ENCODE measurements around the gene JMJD1C. TPM values are rescaled to one million over a fixed set of nuclear protein-coding genes. Genes with fewer than 3 reads are reported as not detected.

The JMJD1C gene
- total RNA-seq, 1 donor from 2014 or later: 105 TPM

- TF ChIP-seq POLR2AphosphoS5 (IDR thresholded peaks at IDR 0.05; ENCODE audit: insufficient read depth in 1 of 2, low read depth in 1 of 2): no peak
- TF ChIP-seq POLR2A (IDR thresholded peaks at IDR 0.05): no peak
- TF ChIP-seq, protein P1, sequence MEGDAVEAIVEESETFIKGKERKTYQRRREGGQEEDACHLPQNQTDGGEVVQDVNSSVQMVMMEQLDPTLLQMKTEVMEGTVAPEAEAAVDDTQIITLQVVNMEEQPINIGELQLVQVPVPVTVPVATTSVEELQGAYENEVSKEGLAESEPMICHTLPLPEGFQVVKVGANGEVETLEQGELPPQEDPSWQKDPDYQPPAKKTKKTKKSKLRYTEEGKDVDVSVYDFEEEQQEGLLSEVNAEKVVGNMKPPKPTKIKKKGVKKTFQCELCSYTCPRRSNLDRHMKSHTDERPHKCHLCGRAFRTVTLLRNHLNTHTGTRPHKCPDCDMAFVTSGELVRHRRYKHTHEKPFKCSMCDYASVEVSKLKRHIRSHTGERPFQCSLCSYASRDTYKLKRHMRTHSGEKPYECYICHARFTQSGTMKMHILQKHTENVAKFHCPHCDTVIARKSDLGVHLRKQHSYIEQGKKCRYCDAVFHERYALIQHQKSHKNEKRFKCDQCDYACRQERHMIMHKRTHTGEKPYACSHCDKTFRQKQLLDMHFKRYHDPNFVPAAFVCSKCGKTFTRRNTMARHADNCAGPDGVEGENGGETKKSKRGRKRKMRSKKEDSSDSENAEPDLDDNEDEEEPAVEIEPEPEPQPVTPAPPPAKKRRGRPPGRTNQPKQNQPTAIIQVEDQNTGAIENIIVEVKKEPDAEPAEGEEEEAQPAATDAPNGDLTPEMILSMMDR (IDR thresholded peaks at IDR 0.05): no peak
- no peak overlapping the region for H3K4me3 ChIP-seq
- intact Hi-C loops (cut with DNase I): no loop called here
These were observed 219.4 kb downstream of the JMJD1C start for GRCh38 chr10:63246356-63246755.

DNA sequence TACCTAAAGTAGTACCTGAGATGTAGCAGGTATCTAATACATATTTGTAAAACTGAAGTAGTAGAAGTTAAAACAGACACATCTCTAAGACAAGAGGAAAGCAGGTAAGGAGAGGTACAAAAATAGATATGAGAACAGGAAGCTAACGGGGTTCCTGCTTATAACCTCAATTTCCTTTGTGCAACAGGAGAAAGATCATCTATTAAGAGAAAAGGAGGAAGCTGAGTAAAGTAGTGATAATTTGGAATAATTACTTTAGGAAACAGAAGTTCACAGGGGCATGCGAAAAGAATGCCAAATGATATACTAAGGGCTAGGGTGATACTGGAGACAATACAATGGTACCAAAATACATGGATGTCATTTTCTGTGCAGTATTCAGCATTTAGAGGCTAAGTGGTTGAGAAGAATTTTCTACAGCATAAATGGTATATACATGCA lies 223.9 kb downstream of the JMJD1C start:
- intact Hi-C loops (cut with DNase I): no loop called here
- Histone ChIP-seq H3K4me3 (no peak overlapping the region), H3K27me3 (no peaks in the 10 kb centered on the region), H3K27ac (peak overlapping the region; percentile 1), H3K4me1 (peaks cover 54% of the 10 kb centered on the region), H3K36me3 (no peaks in the 10 kb centered on the region), H3K9me3 (no peaks in the 10 kb centered on the region)
- TF ChIP-seq POLR2A (IDR thresholded peaks at IDR 0.05) (no peak), POLR2AphosphoS5 (IDR thresholded peaks at IDR 0.05; ENCODE audit: insufficient read depth in 1 of 2, low read depth in 1 of 2) (peak in 1 of 2 donors; percentile 56)
- DNase-seq (ENCODE audit: extremely low spot score in 2 of 2): no peak

More at GRCh38 chr10:63246356-63246755, 219.4 kb downstream of the JMJD1C start:
- no peaks in the 10 kb centered on the region for H3K27me3 ChIP-seq
- H3K27ac ChIP-seq: no peak overlapping the region
- peaks cover 0 to 4% of the 10 kb centered on the region in 2 donors for H3K36me3 ChIP-seq
- H3K4me1 ChIP-seq: peaks cover 40% of the 10 kb centered on the region
- no peaks in the 10 kb centered on the region for H3K9me3 ChIP-seq
- no peak for DNase-seq (ENCODE audit: extremely low spot score in 2 of 2)

DNA sequence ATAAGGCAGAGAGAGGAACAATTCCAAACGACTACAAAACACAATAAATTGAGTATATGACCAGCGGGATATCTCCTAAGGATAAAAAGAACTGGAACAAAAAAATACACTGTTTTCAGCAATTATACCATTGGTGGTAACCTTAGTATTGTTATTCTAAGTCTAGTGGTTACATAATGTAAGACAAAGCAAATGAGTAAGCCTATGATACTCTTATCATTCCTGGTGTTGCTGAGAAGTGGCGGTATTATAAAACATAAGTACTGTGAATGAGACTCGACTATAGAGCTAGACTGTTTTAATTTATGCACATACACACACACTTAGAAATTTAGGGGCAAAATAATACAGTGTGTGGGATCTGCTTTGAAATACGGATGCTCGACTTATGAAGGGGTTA lies 225.0 kb downstream of the JMJD1C start:
- Histone ChIP-seq H3K36me3 (no peaks in the 10 kb centered on the region), H3K9me3 (no peaks in the 10 kb centered on the region), H3K4me1 (peaks cover 64% of the 10 kb centered on the region), H3K27ac (no peak overlapping the region), H3K27me3 (no peaks in the 10 kb centered on the region), H3K4me3 (no peak overlapping the region)
- intact Hi-C loops (cut with DNase I): no loop called here
- TF ChIP-seq, protein P1 (IDR thresholded peaks at IDR 0.05): no peak
- TF ChIP-seq POLR2AphosphoS5 (IDR thresholded peaks at IDR 0.05; ENCODE audit: insufficient read depth in 1 of 2, low read depth in 1 of 2) (no peak), POLR2A (IDR thresholded peaks at IDR 0.05) (no peak)
- no peak for DNase-seq (ENCODE audit: extremely low spot score in 2 of 2)

DNA sequence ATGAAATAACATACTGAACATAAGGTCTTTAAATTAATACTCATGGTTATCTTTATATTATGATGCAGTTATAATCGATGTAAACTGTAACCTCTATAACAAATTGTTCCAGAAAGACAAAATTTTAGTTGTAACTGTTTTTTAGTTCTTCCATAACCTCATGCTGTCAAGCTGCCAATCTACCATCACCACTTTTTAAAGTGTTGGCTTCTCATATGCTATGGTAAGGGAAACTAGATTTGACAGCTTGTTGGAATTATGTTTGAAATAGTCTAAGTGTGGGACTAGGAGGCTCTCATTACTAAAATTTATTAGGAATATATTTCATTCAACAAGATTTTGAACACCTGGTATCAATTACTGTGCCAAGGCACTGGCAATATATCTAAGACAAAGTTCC lies 227.3 kb downstream of the JMJD1C start:
- DNase-seq (ENCODE audit: extremely low spot score in 2 of 2): no peak
- Histone ChIP-seq H3K27me3 (no peaks in the 10 kb centered on the region), H3K9me3 (no peaks in the 10 kb centered on the region), H3K36me3 (no peaks in the 10 kb centered on the region), H3K4me1 (peaks cover 55% of the 10 kb centered on the region), H3K27ac (no peak overlapping the region), H3K4me3 (no peak overlapping the region)
- TF ChIP-seq POLR2A (IDR thresholded peaks at IDR 0.05): no peak
- TF ChIP-seq, protein P1 (IDR thresholded peaks at IDR 0.05): no peak
- no peak for TF ChIP-seq POLR2AphosphoS5 (IDR thresholded peaks at IDR 0.05; ENCODE audit: insufficient read depth in 1 of 2, low read depth in 1 of 2)
- intact Hi-C loops (cut with DNase I): no loop called here

DNA sequence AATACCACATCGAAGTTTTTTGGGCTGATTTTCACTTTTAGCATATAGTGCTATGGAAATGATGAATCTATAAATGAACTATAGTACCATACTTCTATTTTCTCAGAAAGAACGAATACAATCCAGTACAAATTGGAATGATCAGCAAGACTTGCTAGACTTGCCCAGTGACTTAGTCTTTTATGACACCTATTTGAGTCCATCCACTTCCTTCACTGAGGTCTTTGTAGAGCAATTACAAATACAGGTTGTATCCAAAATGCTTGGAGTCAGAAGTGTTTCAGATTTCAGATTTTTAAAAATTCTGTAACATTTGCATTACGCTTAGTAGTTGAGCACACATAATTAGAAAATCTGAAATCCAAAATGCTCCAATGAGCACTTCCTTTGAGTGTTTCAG lies 228.4 kb downstream of the JMJD1C start:
- Histone ChIP-seq H3K27ac (peak overlapping the region; percentile 50), H3K4me3 (no peak overlapping the region), H3K4me1 (peaks cover 45% of the 10 kb centered on the region), H3K27me3 (no peaks in the 10 kb centered on the region), H3K9me3 (no peaks in the 10 kb centered on the region), H3K36me3 (no peaks in the 10 kb centered on the region)
- TF ChIP-seq, protein P1 (IDR thresholded peaks at IDR 0.05): no peak
- TF ChIP-seq POLR2A (IDR thresholded peaks at IDR 0.05) (no peak), POLR2AphosphoS5 (IDR thresholded peaks at IDR 0.05; ENCODE audit: insufficient read depth in 1 of 2, low read depth in 1 of 2) (no peak)
- intact Hi-C loops (cut with DNase I): no loop called here
- no peak for DNase-seq (ENCODE audit: extremely low spot score in 2 of 2)
